ENCODE results near the gene STEEP1.
A peak's percentile ranks its signal among the peaks of the same experiment; 100 is the strongest.

The STEEP1 gene

GRCh38 chrX:119529345-119530276, 35.6 kb downstream of the STEEP1 start:
- Histone ChIP-seq H3K4me3 (no peak overlapping the region), H3K27ac (no peak overlapping the region)
- no peak for DNase-seq (ENCODE audit: low spot score)
- TF ChIP-seq, protein P1, sequence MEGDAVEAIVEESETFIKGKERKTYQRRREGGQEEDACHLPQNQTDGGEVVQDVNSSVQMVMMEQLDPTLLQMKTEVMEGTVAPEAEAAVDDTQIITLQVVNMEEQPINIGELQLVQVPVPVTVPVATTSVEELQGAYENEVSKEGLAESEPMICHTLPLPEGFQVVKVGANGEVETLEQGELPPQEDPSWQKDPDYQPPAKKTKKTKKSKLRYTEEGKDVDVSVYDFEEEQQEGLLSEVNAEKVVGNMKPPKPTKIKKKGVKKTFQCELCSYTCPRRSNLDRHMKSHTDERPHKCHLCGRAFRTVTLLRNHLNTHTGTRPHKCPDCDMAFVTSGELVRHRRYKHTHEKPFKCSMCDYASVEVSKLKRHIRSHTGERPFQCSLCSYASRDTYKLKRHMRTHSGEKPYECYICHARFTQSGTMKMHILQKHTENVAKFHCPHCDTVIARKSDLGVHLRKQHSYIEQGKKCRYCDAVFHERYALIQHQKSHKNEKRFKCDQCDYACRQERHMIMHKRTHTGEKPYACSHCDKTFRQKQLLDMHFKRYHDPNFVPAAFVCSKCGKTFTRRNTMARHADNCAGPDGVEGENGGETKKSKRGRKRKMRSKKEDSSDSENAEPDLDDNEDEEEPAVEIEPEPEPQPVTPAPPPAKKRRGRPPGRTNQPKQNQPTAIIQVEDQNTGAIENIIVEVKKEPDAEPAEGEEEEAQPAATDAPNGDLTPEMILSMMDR (IDR thresholded peaks at IDR 0.05) = no peak

DNA sequence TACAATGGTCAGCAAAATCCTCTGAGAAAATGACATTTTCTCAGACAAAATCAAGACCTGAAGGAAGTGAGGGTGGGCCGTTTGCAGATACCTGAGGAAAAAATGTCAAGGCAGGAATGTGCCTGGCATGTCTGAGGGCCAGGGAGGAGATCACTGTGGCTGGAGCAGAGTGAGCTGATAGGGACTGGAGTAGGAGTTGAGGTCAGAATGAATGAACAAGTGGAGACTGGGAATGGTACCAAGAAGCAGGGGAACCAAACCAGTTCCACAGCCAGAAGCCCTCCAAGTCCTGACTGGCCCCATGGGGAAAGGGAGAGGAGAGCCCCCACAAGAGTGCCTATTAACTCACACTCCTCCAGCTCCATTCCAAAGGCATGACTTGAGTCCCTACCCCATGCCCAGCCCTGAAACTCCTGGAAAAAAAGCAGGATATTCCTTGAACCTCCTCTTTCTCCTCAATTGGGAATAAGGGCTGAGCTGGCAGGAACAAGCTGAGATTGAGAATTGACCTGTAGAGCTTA, 41.5 kb downstream of the STEEP1 start:
- no peak overlapping the region for H3K4me3 ChIP-seq
- TF ChIP-seq, protein P1 (IDR thresholded peaks at IDR 0.05) = no peak
- no peak for DNase-seq (ENCODE audit: low spot score)
- no peak overlapping the region for H3K27ac ChIP-seq

DNA sequence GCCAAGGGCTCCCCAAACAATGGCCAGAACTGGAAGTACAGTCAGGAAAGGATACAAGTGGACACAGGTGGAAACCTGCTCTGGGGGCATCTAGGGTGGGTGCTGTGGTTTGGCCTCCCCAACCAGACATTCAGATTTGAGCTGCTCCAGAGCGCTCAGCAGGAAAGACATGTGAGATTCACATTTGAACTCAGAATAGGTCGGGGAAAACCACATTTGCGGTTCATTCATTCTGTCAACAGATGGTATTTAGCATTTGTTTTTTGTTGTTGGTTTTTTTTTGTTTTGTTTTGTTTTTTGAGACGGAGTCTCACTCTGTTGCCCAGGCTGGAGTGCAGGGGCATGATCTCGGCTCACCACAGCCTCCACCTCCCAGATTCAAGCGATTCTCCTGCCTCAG, 44.0 kb downstream of the STEEP1 start:
- Histone ChIP-seq H3K27ac (no peak overlapping the region), H3K4me3 (no peak overlapping the region)
- TF ChIP-seq, protein P1 (IDR thresholded peaks at IDR 0.05) = no peak
- DNase-seq (ENCODE audit: low spot score) = no peak

GRCh38 chrX:119518371-119518770, 46.8 kb downstream of the STEEP1 start:
- DNase-seq (ENCODE audit: low spot score) = no peak
- Histone ChIP-seq H3K27ac (no peak overlapping the region), H3K4me3 (no peak overlapping the region)
- TF ChIP-seq, protein P1 (IDR thresholded peaks at IDR 0.05) = no peak

GRCh38 chrX:119516157-119516702, 49.0 kb downstream of the STEEP1 start:
- Histone ChIP-seq H3K27ac (no peak overlapping the region), H3K4me3 (no peak overlapping the region)
- TF ChIP-seq, protein P1 (IDR thresholded peaks at IDR 0.05) = peak; percentile 51
- DNase-seq (ENCODE audit: low spot score) = no peak

DNA sequence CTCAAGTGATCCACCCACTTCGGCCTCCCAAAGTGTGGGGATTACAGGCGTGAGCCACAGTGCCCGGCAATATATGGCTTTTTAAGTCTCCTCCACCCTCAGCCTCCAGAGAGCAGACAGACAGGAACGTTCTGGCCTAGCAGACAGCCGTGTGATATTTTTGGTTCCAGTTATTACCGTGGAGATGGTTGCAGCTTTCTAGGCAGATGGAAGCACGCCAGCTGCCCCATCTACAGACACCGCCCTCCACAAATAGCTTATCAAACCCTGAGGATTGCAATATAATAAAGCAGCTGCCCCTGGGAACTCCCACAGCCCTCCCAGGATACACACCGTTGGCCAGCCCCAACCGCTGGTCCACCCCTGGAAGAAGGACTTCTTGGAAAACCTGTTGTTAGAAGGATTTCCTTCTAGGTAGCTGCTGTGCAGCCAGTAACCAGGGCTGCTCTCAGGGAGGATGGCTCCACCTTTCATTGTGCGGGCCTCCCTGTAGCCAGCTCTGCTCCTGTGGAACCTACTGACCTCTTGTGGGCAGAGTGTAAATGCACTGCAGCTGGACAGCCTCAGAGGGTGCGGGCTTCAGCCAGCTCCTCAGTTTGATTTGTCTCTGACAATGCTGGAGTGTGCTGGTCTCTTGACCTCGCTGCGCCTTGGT, 52.9 kb downstream of the STEEP1 start:
- no peak for DNase-seq (ENCODE audit: low spot score)

More for the DNA sequence above, 52.9 kb downstream of the STEEP1 start:
- TF ChIP-seq, protein P1 (IDR thresholded peaks at IDR 0.05) = no peak
- H3K4me3 ChIP-seq = no peak overlapping the region
- no peak overlapping the region for H3K27ac ChIP-seq
